Measurements from ENCODE around the gene SLC30A2.
"Not testable (repeated sequence)": the region's sequence is repeated elsewhere in the genome, so short reads cannot be mapped to it uniquely, and the experiment has no call there.

SLC30A2 gene
- 0 reads per million in 3 donors for total RNA-seq

- H3K4me1 ChIP-seq (ENCODE audit: control insufficient read depth, insufficient read depth, low read length, poor library complexity, severe bottlenecking), result peaks cover 3% of the 10 kb centered on the region
- no peak within 1 kb of the TSS for H3K4me3 ChIP-seq (ENCODE audit: insufficient read depth, low read depth, low read length, poor library complexity, severe bottlenecking)
- H3K27ac ChIP-seq (ENCODE audit: insufficient read depth, low read length, poor library complexity, severe bottlenecking), result no peak within 1 kb of the TSS
- no peaks in the 10 kb centered on the region for H3K9me3 ChIP-seq (ENCODE audit: control insufficient read depth, low read length)
- H3K27me3 ChIP-seq (replicated peaks; ENCODE audit: control insufficient read depth, insufficient read depth, low read length, poor library complexity, severe bottlenecking), result peaks cover 35% of the 10 kb centered on the region
- H3K36me3 ChIP-seq (ENCODE audit: control insufficient read depth, insufficient read depth, low read length), result no peaks in the 10 kb centered on the region
- DNase-seq, result no peak
Measured at GRCh38 chr1:26045722-26046245, at the start of gene SLC30A2. Gene SLC30A2 (minus strand): TSS chr1:26046118. CDS start chr1:26045896, 222 bp downstream.

- no peak for DNase-seq
- Histone ChIP-seq H3K27me3 (replicated peaks; ENCODE audit: control insufficient read depth, insufficient read depth, low read length, poor library complexity, severe bottlenecking) (no peaks in the 10 kb centered on the region), H3K9me3 (ENCODE audit: control insufficient read depth, low read length) (no peaks in the 10 kb centered on the region), H3K36me3 (ENCODE audit: control insufficient read depth, insufficient read depth, low read length) (no peaks in the 10 kb centered on the region), H3K4me1 (ENCODE audit: control insufficient read depth, insufficient read depth, low read length, poor library complexity, severe bottlenecking) (no peaks in the 10 kb centered on the region), H3K27ac (ENCODE audit: insufficient read depth, low read length, poor library complexity, severe bottlenecking) (no peak overlapping the region), H3K4me3 (ENCODE audit: insufficient read depth, low read depth, low read length, poor library complexity, severe bottlenecking) (no peak overlapping the region)
Measured at GRCh38 chr1:26094677-26095383, 48.9 kb upstream of the SLC30A2 start.

GRCh38 chr1:26094076-26094669 lies 48.3 kb upstream of the SLC30A2 start:
- no peak overlapping the region for H3K27ac ChIP-seq (ENCODE audit: insufficient read depth, low read length, poor library complexity, severe bottlenecking)
- H3K4me1 ChIP-seq (ENCODE audit: control insufficient read depth, insufficient read depth, low read length, poor library complexity, severe bottlenecking), result no peaks in the 10 kb centered on the region
- no peaks in the 10 kb centered on the region for H3K9me3 ChIP-seq (ENCODE audit: control insufficient read depth, low read length)
- no peaks in the 10 kb centered on the region for H3K36me3 ChIP-seq (ENCODE audit: control insufficient read depth, insufficient read depth, low read length)
- no peak overlapping the region for H3K4me3 ChIP-seq (ENCODE audit: insufficient read depth, low read depth, low read length, poor library complexity, severe bottlenecking)
- no peak for DNase-seq
- H3K27me3 ChIP-seq (replicated peaks; ENCODE audit: control insufficient read depth, insufficient read depth, low read length, poor library complexity, severe bottlenecking), result no peaks in the 10 kb centered on the region

GRCh38 chr1:26093569-26093968 lies 47.7 kb upstream of the SLC30A2 start:
- H3K27me3 ChIP-seq (replicated peaks; ENCODE audit: control insufficient read depth, insufficient read depth, low read length, poor library complexity, severe bottlenecking); H3K4me3 ChIP-seq (ENCODE audit: insufficient read depth, low read depth, low read length, poor library complexity, severe bottlenecking); H3K4me1 ChIP-seq (ENCODE audit: control insufficient read depth, insufficient read depth, low read length, poor library complexity, severe bottlenecking); DNase-seq; H3K36me3 ChIP-seq (ENCODE audit: control insufficient read depth, insufficient read depth, low read length); H3K27ac ChIP-seq (ENCODE audit: insufficient read depth, low read length, poor library complexity, severe bottlenecking); H3K9me3 ChIP-seq (ENCODE audit: control insufficient read depth, low read length): not testable (repeated sequence)

- DNase-seq, result no peak
- H3K9me3 ChIP-seq (ENCODE audit: control insufficient read depth, low read length), result no peaks in the 10 kb centered on the region
- H3K4me1 ChIP-seq (ENCODE audit: control insufficient read depth, insufficient read depth, low read length, poor library complexity, severe bottlenecking), result no peaks in the 10 kb centered on the region
- no peaks in the 10 kb centered on the region for H3K27me3 ChIP-seq (replicated peaks; ENCODE audit: control insufficient read depth, insufficient read depth, low read length, poor library complexity, severe bottlenecking)
- no peaks in the 10 kb centered on the region for H3K36me3 ChIP-seq (ENCODE audit: control insufficient read depth, insufficient read depth, low read length)
- no peak overlapping the region for H3K27ac ChIP-seq (ENCODE audit: insufficient read depth, low read length, poor library complexity, severe bottlenecking)
- no peak overlapping the region for H3K4me3 ChIP-seq (ENCODE audit: insufficient read depth, low read depth, low read length, poor library complexity, severe bottlenecking)
Measured at GRCh38 chr1:26092422-26092821, 46.5 kb upstream of the SLC30A2 start.

- DNase-seq, result no peak
- H3K4me1 ChIP-seq (ENCODE audit: control insufficient read depth, insufficient read depth, low read length, poor library complexity, severe bottlenecking), result no peaks in the 10 kb centered on the region
- no peak overlapping the region for H3K27ac ChIP-seq (ENCODE audit: insufficient read depth, low read length, poor library complexity, severe bottlenecking)
- no peaks in the 10 kb centered on the region for H3K9me3 ChIP-seq (ENCODE audit: control insufficient read depth, low read length)
- H3K27me3 ChIP-seq (replicated peaks; ENCODE audit: control insufficient read depth, insufficient read depth, low read length, poor library complexity, severe bottlenecking), result no peaks in the 10 kb centered on the region
- H3K36me3 ChIP-seq (ENCODE audit: control insufficient read depth, insufficient read depth, low read length), result no peaks in the 10 kb centered on the region
- H3K4me3 ChIP-seq (ENCODE audit: insufficient read depth, low read depth, low read length, poor library complexity, severe bottlenecking), result no peak overlapping the region
Measured at GRCh38 chr1:26090893-26091292, 45.0 kb upstream of the SLC30A2 start.

- Histone ChIP-seq H3K9me3 (ENCODE audit: control insufficient read depth, low read length) (no peaks in the 10 kb centered on the region), H3K4me1 (ENCODE audit: control insufficient read depth, insufficient read depth, low read length, poor library complexity, severe bottlenecking) (no peaks in the 10 kb centered on the region), H3K36me3 (ENCODE audit: control insufficient read depth, insufficient read depth, low read length) (no peaks in the 10 kb centered on the region), H3K27me3 (replicated peaks; ENCODE audit: control insufficient read depth, insufficient read depth, low read length, poor library complexity, severe bottlenecking) (no peaks in the 10 kb centered on the region), H3K4me3 (ENCODE audit: insufficient read depth, low read depth, low read length, poor library complexity, severe bottlenecking) (no peak overlapping the region), H3K27ac (ENCODE audit: insufficient read depth, low read length, poor library complexity, severe bottlenecking) (no peak overlapping the region)
- DNase-seq, result no peak
Measured at GRCh38 chr1:26089125-26089524, 43.2 kb upstream of the SLC30A2 start.

- Histone ChIP-seq H3K4me3 (ENCODE audit: insufficient read depth, low read depth, low read length, poor library complexity, severe bottlenecking) (no peak overlapping the region), H3K36me3 (ENCODE audit: control insufficient read depth, insufficient read depth, low read length) (no peaks in the 10 kb centered on the region), H3K9me3 (ENCODE audit: control insufficient read depth, low read length) (no peaks in the 10 kb centered on the region), H3K27me3 (replicated peaks; ENCODE audit: control insufficient read depth, insufficient read depth, low read length, poor library complexity, severe bottlenecking) (no peaks in the 10 kb centered on the region), H3K4me1 (ENCODE audit: control insufficient read depth, insufficient read depth, low read length, poor library complexity, severe bottlenecking) (no peaks in the 10 kb centered on the region), H3K27ac (ENCODE audit: insufficient read depth, low read length, poor library complexity, severe bottlenecking) (no peak overlapping the region)
- no peak for DNase-seq
Measured at GRCh38 chr1:26084844-26085243, 38.9 kb upstream of the SLC30A2 start.

- Histone ChIP-seq H3K9me3 (ENCODE audit: control insufficient read depth, low read length) (no peaks in the 10 kb centered on the region), H3K27ac (ENCODE audit: insufficient read depth, low read length, poor library complexity, severe bottlenecking) (no peak overlapping the region), H3K36me3 (ENCODE audit: control insufficient read depth, insufficient read depth, low read length) (no peaks in the 10 kb centered on the region), H3K27me3 (replicated peaks; ENCODE audit: control insufficient read depth, insufficient read depth, low read length, poor library complexity, severe bottlenecking) (no peaks in the 10 kb centered on the region), H3K4me3 (ENCODE audit: insufficient read depth, low read depth, low read length, poor library complexity, severe bottlenecking) (no peak overlapping the region), H3K4me1 (ENCODE audit: control insufficient read depth, insufficient read depth, low read length, poor library complexity, severe bottlenecking) (no peaks in the 10 kb centered on the region)
- DNase-seq, result no peak
Measured at GRCh38 chr1:26084091-26084561, 38.2 kb upstream of the SLC30A2 start.

- Histone ChIP-seq H3K27me3 (replicated peaks; ENCODE audit: control insufficient read depth, insufficient read depth, low read length, poor library complexity, severe bottlenecking) (no peaks in the 10 kb centered on the region), H3K9me3 (ENCODE audit: control insufficient read depth, low read length) (no peaks in the 10 kb centered on the region), H3K4me1 (ENCODE audit: control insufficient read depth, insufficient read depth, low read length, poor library complexity, severe bottlenecking) (no peaks in the 10 kb centered on the region), H3K27ac (ENCODE audit: insufficient read depth, low read length, poor library complexity, severe bottlenecking) (no peak overlapping the region), H3K4me3 (ENCODE audit: insufficient read depth, low read depth, low read length, poor library complexity, severe bottlenecking) (no peak overlapping the region), H3K36me3 (ENCODE audit: control insufficient read depth, insufficient read depth, low read length) (no peaks in the 10 kb centered on the region)
- no peak for DNase-seq
Measured at GRCh38 chr1:26083208-26083607, 37.3 kb upstream of the SLC30A2 start.

Measured in effector memory CD4-positive, alpha-beta T cell (primary cell).